Esophagus muscularis mucosa (tissue), 3 donors: ENCODE measurements around the gene NOC3L.

Source experiments
- CTCF ChIP-seq, 3 experiments: fragments of 200-600 bp in 2 of 3; fragments of 450-650 bp in 1 of 3; sonication (generic) in 2 of 3; IDR thresholded peaks; one replicate each; pipeline ENCODE4 v1.5.1; 2017 to 2019; ENCODE audit warnings: antibody characterized with exemption in 3 of 3, mild to moderate bottlenecking in 2 of 3, moderate library complexity in 1 of 3
- EP300 ChIP-seq: sonication (generic); formaldehyde crosslinking; IDR thresholded peaks from one replicate; pipeline ENCODE4 v1.6.1; 2017; ENCODE audit warnings: antibody characterized with exemption

GRCh38 chr10:94292434-94293090 is 70.2 kb downstream of the NOC3L start:
- no peak for TF ChIP-seq CTCF (IDR thresholded peaks at IDR 0.05)
- no peak for TF ChIP-seq EP300
